Measurements from ENCODE around the gene ZBTB7C. TPM values are rescaled to one million over a fixed set of nuclear protein-coding genes. Genes with fewer than 3 reads are reported as not detected.
A peak's percentile ranks its signal among the peaks of the same experiment; 100 is the strongest.

Gene ZBTB7C
- total RNA-seq, 1 experiment from 2014 or later, result 0.33 TPM

- no peaks in the 10 kb centered on the region for H3K79me2 ChIP-seq (ENCODE audit: insufficient read depth, low read length)
- H3K14ac ChIP-seq (ENCODE audit: insufficient read depth, low read length), result no peak overlapping the region
- no peak overlapping the region for H3K18ac ChIP-seq (ENCODE audit: insufficient read length, low read depth, low read length)
- no peak overlapping the region for H3K56ac ChIP-seq (ENCODE audit: insufficient read length, low read depth, low read length)
- no peak overlapping the region for H3K9ac ChIP-seq (ENCODE audit: extremely low read depth, insufficient read length, low read length)
- peak overlapping the region in 1 of 3 experiments; percentile 18; a peak in 1 of 7 replicates for H3K27ac Mint-ChIP-seq
- H3T11ph ChIP-seq (ENCODE audit: low read length), result no peak overlapping the region
- no peak overlapping the region for H2BK12ac ChIP-seq (ENCODE audit: insufficient read length, low read depth, low read length)
- H3K27ac ChIP-seq (ENCODE audit: insufficient read length, low read depth, low read length), result no peak overlapping the region
- H3K4ac ChIP-seq (ENCODE audit: low read depth, low read length), result no peak overlapping the region
- no peaks in the 10 kb centered on the region for H3K9me3 ChIP-seq (ENCODE audit: control insufficient read depth, low read depth, low read length)
- peaks cover 25 to 38% of the 10 kb centered on the region in 2 experiments for H3K4me1 Mint-ChIP-seq
- TF ChIP-seq CTCF (conservative IDR thresholded peaks at IDR 0.05), result no peak
- H3K36me3 Mint-ChIP-seq (ENCODE audit: insufficient read depth in 1 of 3, low read depth in 3 of 3), result no peaks in the 10 kb centered on the region; a peak in 1 of 7 replicates
- no peak overlapping the region for H2AFZ ChIP-seq (ENCODE audit: low read length)
- H3K27me3 ChIP-seq (ENCODE audit: insufficient read depth, low read length), result no peaks in the 10 kb centered on the region
- H4K91ac ChIP-seq (ENCODE audit: insufficient read length, low read depth, low read length), result no peak overlapping the region
- H2BK120ac ChIP-seq (ENCODE audit: low read depth, low read length, poor library complexity, severe bottlenecking), result no peak overlapping the region
- no peak overlapping the region for H3K4me3 Mint-ChIP-seq
- H4K8ac ChIP-seq (replicated peaks; ENCODE audit: insufficient read length, low read depth, low read length), result no peak overlapping the region
- no peak overlapping the region for H3K23ac ChIP-seq (ENCODE audit: insufficient read length, low read depth, low read length)
- peaks cover 2% of the 10 kb centered on the region for H3K27me3 Mint-ChIP-seq (ENCODE audit: low read depth)
- no peaks in the 10 kb centered on the region for H3K23me2 ChIP-seq (ENCODE audit: insufficient read length, low read depth, low read length, poor library complexity, severe bottlenecking)
- H2AK5ac ChIP-seq (ENCODE audit: insufficient read length, low read length), result no peak overlapping the region
- H2BK5ac ChIP-seq (ENCODE audit: insufficient read length, low read length), result no peak overlapping the region
- H2BK20ac ChIP-seq (ENCODE audit: low read depth, low read length, poor library complexity, severe bottlenecking), result no peak overlapping the region
- no peaks in the 10 kb centered on the region for H3K79me1 ChIP-seq (ENCODE audit: insufficient read depth, low read depth, low read length, poor library complexity, severe bottlenecking)
- no peaks in the 10 kb centered on the region; a peak in 1 of 5 replicates for H3K9me3 Mint-ChIP-seq
- no peak for DNase-seq
- no CpG with 5 or more reads among the region's 4 CpGs for WGBS (ENCODE audit: extremely low coverage, insufficient read length, low lambda C conversion rate)
- peaks cover 6% of the 10 kb centered on the region; the same call in 1 of the 2 replicates for H3K4me1 ChIP-seq (ENCODE audit: insufficient read depth, low read length)
- H4K20me1 ChIP-seq (ENCODE audit: control insufficient read depth, insufficient read depth, insufficient read length), result no peaks in the 10 kb centered on the region
- H3K4me2 ChIP-seq (ENCODE audit: insufficient read depth, insufficient read length, low read length), result no peak overlapping the region
- H4K5ac ChIP-seq (ENCODE audit: insufficient read length, low read depth, low read length), result no peak overlapping the region
- no peak overlapping the region for H2BK15ac ChIP-seq (ENCODE audit: low read depth, low read length)
Observed at GRCh38 chr18:48078448-48078847, 330.7 kb downstream of the ZBTB7C start.

Data from H9 (cell line).